SK-N-MC (cell line): Measurements from ENCODE around the gene CTRL.

Experiments used
- EZH2 ChIP-seq: fragments of 200-600 bp; sonication (generic); IDR thresholded peaks from one replicate; pipeline ENCODE4 v1.6.1; 2017; ENCODE audit warnings: antibody characterized with exemption
- POLR2AphosphoS5 ChIP-seq: IDR thresholded peaks from 2 replicates; pipeline ENCODE4 v1.6.1; 2012; ENCODE audit warnings: mild to moderate bottlenecking, low read depth, low read length, borderline replicate concordance

DNA sequence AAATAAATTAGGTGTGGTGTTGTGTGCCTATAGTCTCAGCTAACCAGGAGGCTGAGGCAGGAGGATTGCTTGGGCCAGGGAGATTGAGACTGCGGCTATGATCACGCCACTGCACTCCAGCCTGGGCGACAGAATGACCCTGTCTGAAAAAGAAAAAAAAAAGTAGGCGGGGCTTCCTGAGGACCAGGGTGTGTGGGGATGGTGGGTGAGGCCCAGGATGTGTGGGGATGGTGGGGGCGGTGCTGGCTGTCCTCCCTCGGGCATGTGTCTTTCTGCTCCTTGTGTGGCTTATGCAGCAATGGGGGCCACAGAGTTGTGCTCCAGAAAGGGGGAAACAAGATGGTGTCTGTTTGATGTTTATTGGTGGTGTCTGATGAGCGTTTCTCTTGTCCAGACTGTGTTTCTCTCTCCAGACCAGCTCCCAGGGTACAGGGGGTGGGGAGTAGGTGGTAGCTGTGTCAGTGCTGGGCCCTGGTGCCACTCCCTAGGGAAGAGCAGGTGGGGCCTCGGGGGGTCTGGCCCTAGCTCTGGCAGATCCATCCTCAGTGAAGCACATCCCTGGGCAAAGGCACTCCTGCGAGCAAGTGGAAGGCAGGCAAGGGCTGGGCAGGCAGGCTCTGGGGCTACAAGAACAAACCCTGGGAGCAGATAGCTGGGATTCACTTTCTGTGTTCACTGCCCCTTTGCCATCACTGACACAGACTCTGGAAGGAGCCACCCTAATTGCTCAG is 10.0 kb upstream of the CTRL start:
- TF ChIP-seq EZH2 (no peak), POLR2AphosphoS5 (no peak)
